Fibroblast of skin of right biceps (primary cell): ENCODE results near the gene CD72.

Experiments
- DNase-seq: peaks from one replicate; pipeline ENCODE4 v3.0.0-alpha.2; 2013

CD72 gene, protein sequence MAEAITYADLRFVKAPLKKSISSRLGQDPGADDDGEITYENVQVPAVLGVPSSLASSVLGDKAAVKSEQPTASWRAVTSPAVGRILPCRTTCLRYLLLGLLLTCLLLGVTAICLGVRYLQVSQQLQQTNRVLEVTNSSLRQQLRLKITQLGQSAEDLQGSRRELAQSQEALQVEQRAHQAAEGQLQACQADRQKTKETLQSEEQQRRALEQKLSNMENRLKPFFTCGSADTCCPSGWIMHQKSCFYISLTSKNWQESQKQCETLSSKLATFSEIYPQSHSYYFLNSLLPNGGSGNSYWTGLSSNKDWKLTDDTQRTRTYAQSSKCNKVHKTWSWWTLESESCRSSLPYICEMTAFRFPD

DNA sequence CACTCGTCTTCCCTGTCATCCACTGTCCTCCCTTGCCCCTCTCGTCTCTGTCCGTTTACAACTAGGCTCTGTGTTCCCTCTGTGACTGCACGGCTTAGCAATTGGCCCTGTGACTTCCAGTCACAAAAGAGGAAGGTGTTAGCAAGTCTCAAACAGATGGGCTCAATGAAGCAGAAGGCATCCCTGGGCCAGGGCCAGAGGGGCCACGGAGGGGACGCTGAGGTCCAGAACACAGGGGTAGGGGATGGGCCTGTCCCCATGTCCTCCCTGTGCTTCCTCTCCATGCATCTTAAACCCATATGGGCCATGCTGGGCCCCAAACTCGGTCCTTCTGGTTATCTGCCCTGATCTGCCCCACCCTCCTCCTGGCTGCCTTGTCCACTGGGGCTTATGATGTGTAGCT lies at the start of gene CD72:
CD72 (minus strand) TSS at position 89 of the 403 bp plus-strand sequence. CDS start 110 bp downstream, outside the sequence.
- DNase-seq: no peak

DNA sequence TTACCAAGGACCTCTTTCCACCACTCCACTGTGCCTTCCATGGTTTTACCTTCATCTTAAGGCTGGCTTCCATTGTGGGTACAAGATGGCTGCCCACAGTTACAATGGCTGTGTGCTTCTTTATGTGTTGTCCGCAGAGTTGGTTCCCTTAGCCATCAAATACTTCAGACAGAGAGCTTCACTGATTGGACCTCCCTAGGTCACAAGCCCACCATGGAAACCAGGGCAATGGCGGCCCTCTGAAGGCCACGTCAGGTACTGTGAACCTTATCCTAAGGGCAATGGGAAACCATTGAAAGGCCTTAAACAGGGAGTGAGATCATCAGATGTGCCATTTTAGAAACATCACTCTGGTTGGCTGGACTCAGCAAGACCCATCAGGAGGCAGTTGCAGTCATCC lies 49.7 kb upstream of the CD72 start:
- no peak for DNase-seq

DNA sequence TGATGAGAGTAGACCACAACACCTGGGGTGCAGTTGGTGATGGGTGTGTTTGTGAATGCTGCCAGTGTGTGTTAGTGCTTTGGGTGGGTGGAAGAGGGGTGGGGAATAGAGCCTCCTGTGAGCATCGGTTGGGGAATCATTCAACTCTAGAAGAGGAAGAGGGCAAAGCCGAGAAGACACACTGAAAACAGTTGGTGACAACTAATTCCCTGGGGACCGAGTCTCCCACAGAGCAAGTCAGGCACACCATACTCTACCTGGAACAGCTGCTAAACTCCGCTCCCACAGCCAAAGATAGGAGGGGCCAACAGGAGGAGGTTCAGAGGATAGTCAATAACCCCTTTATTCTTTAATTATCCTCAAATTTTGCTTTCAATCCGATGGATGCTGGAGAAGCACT lies 48.3 kb upstream of the CD72 start:
- DNase-seq: no peak

DNA sequence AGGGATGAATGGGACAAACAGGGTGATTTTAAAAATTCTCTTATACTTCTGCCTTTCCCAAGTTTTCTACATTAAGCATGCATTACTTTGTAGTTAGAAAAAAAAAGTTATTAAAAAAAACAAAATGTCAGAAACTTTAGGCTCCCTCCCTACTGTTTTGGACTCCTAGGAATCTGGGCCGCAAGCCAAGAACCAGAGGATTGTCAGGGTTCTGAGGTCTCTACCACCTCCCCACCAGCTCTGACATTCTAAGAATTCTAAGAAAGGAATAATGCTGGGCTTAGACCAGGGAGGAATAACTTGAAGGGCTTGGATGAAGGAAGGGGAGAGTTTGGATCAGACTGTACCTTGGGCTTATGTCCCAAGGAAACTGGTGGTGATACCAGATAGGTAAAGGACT lies 47.8 kb upstream of the CD72 start:
- DNase-seq: peak; percentile 75

DNA sequence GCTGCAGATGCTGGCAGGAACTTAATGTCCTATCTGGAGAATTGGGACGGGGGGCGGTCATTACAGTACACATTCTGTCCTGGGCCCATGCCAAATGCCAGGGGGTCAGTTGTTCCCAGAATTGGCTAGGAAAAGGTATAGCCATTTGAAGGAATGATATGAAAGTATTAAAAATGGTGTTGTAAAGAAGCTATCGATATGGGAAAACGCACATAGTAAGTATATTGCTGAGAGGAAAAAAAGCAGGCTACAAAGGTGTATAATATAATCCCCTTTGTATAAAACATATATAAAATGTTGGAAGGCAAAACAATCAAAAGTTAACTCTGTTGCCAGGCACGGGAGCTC lies 47.2 kb upstream of the CD72 start:
- DNase-seq: no peak

DNA sequence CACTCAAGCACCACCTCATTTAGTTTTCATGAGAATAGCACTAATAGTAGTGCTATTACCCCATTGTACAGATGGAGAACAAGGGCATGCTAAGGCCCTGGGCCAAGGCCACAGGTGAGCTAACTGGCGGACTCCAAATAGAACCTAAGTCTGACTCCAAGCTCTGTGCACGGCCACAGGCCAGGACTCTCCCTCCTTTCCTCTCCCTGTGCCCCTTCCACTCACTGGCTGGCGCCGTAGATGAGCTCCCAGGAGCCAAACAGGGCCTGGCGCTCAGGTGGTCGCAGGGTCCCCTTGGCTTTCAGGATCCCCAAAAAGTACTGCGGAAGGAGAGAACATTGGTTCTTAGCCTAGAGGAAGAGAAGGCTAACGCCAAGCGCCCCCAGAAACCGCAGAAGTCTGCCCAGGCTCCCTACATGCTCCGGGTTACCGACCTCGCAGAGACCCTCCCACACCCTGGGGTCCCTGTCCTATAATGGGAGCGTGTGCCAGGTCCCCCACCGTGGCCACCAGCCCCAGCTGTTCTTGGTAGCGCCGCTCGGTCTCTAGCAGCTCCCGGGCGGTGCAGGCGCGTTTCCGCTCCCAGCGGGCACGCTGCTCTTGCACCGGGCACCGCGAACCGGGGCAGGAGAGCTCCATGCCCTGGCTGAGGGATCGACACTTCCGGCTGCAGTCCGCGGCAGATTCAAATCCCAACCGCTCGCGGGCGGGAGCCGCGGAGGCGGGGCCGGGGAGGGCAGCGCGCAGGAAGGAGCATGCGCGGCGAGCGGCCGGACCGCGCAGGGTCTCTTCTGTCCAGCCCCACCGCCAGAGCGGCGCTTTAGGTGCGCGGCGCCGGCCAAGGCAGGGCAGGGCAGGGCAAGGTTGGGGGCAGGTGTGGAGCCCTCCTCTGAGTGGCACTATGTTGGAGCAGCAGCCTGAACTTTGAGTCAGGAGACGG lies 46.6 kb upstream of the CD72 start, which contains the start of gene ARHGEF39:
ARHGEF39 (minus strand) TSS at position 665 of the 940 bp plus-strand sequence; CDS start at position 639, 26 bp downstream.
- peak; percentile 82 for DNase-seq

DNA sequence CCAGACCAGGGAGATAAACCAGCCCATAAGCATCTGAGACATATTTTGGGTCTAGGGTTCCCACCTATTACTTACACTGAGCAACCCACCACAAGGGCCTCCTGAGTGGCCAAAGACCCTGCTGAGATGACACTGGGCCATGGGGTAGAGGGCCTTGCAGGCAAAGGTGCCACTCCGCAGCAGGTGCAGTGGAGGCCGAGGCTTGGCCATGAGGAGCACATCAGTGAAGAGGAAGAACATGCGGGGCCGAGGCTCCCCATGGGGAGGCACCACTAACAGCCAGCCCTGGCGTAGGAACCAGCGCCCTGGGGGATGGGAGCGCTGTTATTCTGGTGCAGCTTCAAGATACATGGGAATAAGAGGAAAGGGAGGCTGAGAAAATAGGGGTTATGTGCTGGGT lies 44.2 kb upstream of the CD72 start:
- DNase-seq: no peak

DNA sequence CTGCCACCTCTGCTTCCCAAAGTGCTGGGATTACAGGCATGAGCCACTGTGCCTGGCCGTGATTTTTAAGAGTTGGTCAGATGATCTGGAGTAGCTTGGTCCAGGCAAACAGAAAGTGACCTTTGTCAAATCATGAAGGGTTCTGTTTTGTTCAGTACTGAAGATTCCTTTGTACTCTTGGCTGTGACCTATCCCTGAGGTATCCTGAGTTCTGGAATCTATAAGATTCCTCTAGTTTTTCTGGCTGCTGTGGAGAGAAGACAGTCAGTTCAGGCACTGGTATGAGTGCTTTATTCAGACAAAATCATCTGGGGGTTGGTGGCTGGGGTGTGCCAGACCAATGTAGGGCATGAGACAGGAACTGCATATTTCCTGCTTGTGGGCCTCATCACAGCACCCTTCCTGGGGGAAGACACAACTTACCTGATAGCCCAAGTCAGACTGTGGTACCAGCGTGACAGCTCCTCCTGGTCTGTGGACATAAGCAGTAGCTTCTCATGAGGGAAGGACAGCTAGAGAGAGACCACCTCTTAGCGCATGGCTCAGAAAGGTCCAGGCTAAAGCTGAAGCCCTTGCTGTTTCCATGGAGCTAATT lies 43.6 kb upstream of the CD72 start:
- DNase-seq: no peak

DNA sequence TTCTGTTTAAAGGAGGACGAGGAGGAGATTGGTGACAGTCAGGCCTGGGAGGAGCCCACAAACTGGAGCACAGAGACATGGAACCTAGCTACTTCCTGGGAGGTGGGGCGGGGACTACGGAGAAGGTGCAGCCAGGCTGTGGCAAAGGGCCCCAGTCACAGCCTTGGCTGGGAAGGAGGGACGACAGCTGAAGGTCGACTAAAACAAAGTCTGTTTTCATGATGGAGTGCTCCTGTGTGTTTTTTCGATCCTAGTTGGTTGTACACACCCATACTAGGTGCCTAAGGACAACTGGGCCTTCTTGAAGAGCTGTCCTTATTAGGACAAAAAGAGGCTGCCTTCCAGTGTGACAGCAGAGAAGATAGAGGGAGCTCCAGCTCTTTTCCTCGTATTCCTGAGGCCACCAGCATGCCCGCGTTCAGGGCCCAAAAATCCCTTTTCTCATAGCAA lies 42.8 kb upstream of the CD72 start:
- DNase-seq: peak; percentile 53

DNA sequence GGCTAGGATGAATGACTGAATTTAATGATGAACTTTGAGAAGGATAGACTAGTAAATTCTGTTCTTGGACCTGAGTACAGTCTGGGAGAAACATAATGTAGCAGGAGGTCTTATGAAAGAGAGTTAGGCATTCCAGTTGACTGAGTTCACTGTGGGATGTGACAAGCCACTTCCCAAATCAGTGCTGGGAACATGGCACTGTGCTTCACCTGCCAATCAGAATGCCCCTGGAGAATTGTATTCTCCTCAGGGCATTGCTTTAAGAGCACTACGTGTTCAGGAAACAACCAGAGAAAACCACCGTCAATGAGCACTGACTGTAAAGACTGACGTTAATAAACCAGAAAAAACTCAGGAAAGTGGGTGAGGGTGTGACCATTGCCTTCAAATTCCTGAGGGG lies 41.1 kb upstream of the CD72 start:
- DNase-seq: peak; percentile 54

DNA sequence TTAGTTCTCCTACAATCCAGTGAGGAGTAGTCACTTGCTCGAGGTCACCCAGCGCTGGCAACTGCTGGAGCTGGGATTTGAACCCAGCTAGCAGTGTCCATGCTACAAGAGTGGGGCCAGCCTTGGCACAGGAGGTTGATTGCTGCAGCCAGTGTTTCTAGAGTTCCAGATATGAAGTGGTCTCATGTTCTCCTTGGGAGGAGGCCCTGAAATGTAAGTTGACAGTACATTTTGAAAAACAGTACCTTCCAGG lies 40.7 kb upstream of the CD72 start:
- peak; percentile 53 for DNase-seq

DNA sequence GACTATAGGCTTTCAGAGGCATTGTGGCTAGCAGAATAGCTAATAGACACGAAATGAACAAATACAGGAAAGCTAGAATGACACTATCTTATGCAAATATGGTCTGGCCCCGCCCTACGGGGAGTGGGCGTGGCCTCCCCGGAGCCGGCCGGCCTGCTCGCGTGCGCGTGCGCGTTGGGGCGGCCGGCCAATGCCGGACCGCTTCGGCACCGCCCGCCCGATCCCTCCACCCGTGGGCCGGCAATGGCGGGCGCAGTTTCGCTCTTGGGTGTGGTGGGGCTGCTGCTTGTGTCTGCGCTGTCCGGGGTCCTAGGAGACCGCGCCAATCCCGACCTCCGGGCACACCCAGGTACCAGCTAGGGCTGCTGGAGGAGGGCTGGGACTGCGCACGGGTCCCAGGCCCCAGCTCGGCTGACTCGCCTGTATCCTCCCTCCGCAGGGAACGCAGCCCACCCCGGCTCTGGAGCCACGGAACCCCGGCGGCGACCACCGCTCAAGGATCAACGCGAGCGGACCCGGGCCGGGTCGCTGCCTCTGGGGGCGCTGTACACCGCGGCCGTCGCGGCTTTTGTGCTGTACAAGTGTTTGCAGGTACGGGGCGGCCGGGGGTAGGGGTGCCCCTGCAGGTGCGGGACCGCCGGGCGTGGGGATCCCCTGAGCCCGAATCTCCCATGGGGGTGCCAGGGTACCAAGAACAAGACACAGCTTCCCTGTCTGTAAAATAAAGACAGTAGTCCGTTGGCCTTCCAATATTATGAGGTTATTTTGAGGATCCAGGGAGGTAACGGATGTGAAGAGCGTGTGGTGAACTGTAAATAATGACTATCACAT lies 40.1 kb upstream of the CD72 start, which contains the start of gene CCDC107:
CCDC107 (plus strand) TSS at position 156 of the 831 bp plus-strand sequence; CDS start at position 244, 88 bp downstream.
- peak; percentile 83 for DNase-seq

DNA sequence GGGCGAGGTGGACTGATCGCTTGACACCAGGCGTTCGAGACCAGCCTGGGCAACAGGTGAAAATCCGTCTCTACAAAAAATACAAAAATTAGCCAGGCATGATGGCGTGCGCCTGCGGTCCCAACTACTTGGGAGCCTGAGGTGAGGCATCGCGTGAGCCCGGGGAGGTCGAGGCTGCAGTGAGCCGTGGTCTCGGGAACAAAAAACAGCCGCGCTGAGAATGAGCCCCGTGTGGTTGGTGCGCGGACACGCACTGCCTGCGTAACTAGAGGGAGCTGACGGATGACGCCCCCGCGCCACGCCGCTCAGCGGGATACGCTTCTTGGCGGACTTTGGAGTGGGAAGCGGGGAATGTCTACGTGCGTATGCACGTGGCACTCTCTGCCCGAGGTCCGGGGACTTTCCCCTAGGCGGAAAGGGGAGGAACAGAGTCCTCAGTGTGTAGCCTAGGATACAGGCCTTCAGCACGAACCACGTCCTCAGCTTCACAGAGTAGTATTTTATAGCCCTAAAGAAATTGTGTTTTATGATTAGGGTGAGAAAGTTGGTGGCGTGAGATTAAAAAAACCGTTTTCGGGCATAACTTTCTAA lies 39.4 kb upstream of the CD72 start, which contains the start of gene RMRP:
RMRP (minus strand) TSS at position 474 of the 591 bp plus-strand sequence.
- DNase-seq: peak; percentile 100

DNA sequence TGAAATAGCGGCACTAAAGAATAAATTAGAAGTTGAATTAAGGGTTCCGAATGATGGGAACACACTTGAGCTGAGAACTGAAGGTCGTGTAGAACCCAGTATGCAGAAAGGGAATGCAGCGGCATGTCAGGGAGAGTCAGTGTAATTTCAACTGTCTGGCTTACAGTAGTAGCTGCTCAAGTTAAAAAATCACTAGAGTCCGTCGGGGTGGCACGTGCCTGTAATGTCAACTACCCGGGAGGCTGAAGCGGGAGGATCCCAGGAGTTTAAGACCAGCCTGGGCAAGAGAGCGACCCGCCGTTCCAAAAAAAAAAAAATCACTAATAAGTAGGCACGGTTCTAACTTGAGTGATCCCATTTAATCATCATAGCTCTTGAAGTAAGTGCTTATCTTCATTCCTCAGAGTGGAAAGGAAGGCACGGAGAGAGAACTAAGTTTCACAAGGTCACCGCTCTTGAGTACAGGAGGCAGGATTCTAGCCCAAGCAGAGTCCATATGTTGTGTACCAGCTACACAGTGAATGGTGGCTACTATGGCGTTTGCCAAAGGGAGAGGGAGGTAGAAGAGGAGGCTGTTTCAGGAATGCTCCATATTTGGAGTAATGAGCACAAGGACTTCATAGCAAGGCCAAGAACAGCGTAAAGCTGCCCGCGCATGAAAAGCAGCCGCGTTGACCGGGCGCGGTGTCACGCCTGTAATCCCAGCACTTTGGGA lies 38.8 kb upstream of the CD72 start:
- DNase-seq: no peak

DNA sequence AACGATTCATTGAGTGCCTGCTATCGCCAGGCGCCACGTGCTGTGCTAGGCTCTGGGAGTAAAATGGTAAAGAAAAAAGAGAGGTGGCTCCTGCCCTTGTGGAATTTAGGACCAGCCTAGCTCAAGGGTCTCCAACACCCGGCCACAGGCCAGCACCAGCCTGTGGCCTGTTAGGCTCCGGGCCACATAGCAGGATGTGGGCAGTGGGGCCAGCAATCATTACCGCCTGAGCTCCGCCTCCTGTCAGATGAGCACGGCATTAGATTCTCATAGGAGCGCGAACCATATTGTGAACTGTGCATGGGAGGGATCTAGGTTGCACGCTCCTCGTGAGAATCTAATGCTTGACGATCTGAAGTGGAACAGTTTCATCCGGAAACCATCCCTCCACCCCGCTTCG lies 38.1 kb upstream of the CD72 start:
- no peak for DNase-seq

DNA sequence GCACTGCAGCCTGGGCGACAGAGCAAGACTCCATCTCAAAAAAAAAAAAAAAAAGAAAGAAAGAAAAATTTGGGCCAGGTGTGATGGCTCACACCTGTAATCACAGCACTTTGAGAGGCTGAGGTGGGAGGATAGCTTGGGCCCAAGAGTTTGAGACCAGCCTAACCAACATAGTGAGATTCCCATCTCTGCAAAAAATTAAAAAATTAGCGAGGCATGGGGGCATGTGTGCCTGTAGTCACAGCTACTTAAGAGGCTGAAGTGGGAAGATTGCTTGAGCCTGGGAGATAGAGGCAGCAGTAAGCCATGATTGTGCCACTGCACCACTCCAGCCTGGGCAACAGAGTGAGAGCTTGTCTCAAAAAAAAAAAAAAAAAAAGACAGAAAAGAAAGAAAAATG lies 35.4 kb upstream of the CD72 start:
- no peak for DNase-seq

DNA sequence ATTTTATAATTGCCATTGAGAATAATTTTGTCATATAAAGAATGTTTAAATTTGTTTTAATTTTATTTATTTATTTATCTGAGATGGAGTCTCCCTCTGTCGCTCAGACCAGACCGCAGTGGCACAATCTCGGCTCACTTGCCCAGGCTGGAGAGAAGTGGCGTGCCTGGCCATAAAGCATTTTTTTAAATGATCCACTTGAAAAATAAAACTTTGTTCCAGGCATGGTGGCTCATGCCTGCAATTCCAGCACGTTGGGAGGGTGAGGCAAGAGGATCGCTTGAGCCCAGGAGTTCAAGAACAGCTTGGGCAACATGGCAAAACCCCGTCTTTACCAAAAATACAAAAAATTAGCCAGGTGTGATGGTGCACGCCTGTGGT lies 34.6 kb upstream of the CD72 start:
- no peak for DNase-seq

DNA sequence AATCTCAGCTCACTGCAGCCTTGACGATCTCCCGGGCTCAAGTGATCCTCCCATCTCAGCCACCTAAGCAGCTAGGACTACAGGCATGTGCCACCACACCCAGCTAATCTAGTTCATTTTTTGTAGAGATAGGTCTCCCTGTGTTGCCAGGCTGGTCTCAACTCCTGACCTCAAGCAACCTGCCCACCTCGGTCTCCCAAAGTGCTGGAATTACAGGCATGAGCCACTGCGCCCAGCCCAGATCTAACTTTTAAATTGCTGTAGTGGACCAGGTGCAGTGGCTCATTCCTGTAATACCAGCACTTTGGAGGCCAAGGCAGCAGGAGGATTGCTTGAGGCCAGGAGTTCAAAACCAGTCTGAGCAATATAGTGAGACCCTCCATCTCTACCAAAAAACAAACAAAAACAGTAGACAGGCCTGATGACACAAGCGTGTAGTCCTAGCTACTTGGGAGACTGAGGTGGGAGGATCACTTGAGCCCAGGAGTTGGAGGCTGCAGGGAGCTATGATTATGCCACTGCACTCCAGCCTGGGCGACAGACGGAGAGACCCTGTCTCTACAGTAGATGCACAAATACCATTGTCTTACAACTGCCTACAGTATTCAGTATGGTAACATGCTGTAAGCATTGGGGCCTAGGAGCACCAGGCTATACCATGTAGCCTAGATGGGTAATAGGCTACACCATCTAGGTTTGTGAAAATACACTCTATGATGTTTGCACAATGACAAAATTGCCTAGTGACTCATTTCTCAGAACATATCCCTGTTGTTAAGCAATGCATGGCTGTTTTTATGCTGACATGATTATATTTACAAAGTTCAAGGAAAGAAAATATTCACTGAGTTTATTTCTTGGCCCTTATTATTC lies 34.0 kb upstream of the CD72 start:
- DNase-seq: peak; percentile 37

DNA sequence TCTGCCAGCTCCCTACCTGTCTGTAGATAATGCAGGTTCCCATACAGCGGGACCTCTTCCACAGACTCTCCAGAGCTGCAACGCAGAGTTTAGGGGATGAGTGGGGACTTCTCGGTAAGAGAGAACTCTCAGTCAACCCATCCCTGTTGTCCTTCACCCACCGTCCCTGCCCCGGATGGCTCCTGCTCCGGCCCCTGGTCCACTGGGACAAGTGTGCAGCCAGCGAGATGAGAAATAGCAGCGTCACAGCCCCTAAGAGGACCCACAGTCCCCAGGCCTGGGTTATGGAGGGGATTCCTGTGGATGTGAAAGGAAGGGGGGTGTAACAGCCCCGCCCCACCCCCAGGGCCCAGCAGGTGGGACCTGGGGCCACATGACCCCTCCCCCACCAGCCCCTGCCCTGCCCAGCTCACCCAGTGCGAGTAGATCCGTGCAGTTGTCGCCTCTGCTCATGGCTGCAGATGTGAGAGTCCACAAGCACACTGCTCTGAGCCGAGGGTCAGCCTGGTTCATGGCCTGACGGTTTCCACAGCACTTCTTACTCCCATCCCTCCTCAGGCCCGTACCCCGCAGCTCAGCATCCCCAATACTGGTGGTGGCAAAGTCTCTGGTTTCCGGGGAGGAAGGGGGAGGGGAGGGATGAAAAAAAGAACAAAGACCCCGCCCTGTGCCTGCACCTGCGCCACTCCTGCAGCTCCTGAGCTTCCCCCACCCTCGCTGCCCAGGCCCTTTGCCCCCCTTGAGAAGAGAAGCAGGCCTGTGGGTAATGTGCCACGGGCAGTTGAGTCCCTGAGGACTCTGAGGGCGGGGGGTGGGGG lies 32.3 kb upstream of the CD72 start, which contains the start of gene SIT1:
SIT1 (minus strand) TSS at position 591 of the 818 bp plus-strand sequence; CDS start at position 513, 78 bp downstream.
- no peak for DNase-seq
